GM18507 (cell line): ENCODE measurements around the gene SUPT7L.
"Not testable (repeated sequence)": the region's sequence is repeated elsewhere in the genome, so short reads cannot be mapped to it uniquely, and the experiment has no call there.

Source experiments
- DNase-seq: peaks from one replicate; pipeline ENCODE4 v3.0.0; 2011; ENCODE audit warnings: low read depth; ENCODE audit not compliant: insufficient read length; ENCODE audit errors: extremely low spot score
- FAIRE-seq: peaks from 2 replicates; lab custom pipeline; 2011; peaks lifted over from hg19 to GRCh38; lab: Jason Lieb, UNC

SUPT7L gene

DNA sequence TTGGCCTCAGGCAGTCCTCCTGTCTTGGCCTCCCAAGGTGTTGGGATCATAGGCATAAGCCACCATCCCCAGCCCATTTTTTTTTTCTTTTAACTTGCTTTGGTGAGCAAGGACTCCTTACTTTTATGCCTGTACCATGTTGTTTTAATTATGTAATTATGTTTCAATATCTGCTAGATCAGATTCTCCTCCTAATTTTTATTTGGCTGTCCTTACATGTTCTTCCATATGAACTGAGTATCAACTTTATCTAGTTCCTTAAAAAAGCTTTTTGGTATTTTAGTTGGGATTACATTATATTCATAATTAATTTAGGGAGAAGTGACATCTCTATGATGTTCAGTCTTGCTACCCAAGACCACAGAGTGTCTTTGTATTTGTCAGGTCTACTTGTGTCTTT is 18.2 kb downstream of the SUPT7L start:
- DNase-seq (no peak), FAIRE-seq (no peak)

DNA sequence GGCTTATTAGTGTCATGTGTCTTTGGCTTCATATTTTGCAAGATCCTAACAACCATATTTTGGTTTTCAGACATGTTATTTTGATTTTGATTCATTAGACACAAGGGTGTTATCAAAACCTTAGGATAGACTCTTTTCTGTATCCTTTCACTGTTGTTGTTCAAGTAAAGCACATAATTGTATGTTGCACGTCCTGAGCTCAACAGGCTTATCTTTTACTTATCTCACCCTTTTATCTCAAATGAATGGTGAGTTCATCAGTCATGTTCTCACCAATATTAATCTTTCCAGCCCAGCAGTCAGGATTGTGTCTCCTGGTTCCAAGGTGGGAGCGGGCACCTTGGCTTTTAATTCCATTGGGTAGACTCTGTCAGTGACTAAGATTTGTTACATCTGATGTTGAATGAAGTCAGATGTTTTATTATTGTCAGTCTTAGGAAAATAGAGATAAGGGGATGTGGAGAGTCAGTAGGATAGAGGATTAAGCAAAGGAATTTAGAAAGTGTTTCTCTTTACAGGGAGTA is 22.6 kb downstream of the SUPT7L start:
- FAIRE-seq (no peak), DNase-seq (no peak)

DNA sequence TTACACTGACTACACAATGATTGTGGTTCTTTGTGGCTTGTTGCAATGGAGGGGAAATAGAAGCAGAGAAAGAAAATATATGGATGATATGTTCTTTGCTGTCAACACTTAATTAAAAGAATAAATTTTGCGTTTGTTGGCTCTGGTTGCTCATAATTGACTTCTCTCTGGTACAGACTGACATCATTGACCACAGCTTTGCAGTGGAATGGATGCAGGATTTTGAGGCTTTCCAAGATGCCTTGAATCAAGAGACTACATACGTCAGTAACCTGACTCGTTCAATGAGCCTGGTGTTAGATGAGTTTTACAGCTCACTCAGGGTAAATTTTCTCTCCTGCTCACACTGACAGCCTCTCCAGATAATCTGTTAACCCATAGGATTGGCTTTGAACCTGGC is 24.7 kb downstream of the SUPT7L start:
- no peak for DNase-seq
- FAIRE-seq, result no peak

DNA sequence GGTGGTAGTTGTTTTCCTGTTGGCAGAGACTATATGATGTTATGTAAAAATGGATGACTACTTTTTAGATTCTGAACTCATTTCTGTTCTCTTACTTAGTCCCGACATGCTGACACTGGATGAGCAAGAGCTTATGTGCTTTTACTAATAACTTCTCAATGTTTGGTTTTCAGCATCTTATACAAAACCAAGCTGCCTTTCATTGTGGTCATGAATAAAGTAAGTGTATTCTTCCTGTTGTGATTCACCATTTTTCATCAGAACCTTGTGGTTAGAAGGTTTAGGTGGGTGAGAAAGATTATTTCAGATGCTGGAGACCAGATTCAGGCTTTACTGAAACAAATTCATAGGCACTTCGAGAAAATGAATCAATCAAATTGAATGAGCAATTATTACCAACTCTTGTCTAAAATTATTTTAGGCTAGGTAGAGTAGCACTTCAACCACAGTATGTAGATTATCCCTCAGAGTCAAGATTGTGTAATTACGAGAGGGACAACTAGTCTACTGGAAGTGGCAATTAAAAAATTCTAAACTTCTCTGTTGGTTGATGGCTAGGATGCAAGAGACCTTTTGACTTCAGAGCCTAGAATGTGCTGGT is 25.3 kb downstream of the SUPT7L start:
- FAIRE-seq (no peak), DNase-seq (no peak)

DNA sequence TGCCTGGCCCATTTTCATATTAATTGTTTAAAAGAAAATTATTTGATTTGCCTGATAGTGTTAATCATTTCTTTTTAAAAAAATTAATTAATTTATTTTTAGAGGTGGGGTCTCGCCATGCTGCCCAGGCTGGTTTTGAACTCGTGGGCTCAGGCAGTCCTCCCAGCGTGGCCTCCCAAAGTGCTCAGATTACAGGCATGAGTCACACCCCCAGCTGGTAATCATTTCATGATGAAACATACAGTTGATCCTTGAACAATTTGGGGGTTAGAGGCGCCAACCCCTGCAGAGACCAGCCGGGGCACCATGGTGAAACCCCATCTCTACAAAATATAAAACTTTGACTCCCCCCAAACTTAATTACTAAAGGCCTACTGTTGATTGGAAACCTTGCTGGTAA is 26.6 kb downstream of the SUPT7L start:
- FAIRE-seq (no peak), DNase-seq (no peak)

DNA sequence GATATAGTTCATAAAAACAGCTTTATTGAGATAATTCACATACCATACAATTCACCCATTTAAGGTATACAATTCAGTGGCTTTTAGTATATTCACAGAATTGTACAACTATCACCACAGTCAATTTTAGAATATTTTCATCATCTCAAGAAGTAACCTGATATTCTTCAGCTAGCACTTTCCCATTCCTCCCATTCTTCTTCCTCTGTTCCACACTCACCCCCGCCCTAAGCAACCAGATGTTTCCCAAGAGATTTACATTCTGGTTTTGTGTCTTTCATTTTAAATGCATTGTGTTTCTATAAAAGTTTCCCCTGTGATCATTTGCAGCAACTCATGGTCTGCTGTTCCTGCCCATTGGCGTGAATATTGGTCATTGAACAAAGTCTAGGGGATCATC is 29.1 kb downstream of the SUPT7L start:
- no peak for FAIRE-seq
- DNase-seq, result no peak

DNA sequence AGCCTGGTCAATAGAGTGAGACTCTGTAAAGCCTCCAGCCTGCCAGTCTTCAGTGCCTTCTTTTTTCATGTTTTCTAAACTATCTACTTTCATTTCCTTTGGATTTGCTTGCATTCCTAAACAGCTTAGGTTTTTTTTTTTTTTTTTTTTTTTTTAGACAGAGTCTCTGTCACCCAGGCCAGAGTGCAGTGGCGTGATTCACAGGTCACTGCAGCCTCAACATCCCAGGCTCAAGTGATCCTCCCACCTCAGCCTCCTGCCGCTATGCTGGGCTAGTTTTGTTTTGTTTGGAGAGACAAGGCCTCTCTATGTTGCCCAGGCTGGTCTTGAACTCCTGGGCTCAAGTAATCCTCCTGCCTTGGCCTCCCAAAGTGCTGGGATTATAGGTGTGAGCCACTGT is 33.2 kb downstream of the SUPT7L start:
- not testable (repeated sequence) for FAIRE-seq, DNase-seq

DNA sequence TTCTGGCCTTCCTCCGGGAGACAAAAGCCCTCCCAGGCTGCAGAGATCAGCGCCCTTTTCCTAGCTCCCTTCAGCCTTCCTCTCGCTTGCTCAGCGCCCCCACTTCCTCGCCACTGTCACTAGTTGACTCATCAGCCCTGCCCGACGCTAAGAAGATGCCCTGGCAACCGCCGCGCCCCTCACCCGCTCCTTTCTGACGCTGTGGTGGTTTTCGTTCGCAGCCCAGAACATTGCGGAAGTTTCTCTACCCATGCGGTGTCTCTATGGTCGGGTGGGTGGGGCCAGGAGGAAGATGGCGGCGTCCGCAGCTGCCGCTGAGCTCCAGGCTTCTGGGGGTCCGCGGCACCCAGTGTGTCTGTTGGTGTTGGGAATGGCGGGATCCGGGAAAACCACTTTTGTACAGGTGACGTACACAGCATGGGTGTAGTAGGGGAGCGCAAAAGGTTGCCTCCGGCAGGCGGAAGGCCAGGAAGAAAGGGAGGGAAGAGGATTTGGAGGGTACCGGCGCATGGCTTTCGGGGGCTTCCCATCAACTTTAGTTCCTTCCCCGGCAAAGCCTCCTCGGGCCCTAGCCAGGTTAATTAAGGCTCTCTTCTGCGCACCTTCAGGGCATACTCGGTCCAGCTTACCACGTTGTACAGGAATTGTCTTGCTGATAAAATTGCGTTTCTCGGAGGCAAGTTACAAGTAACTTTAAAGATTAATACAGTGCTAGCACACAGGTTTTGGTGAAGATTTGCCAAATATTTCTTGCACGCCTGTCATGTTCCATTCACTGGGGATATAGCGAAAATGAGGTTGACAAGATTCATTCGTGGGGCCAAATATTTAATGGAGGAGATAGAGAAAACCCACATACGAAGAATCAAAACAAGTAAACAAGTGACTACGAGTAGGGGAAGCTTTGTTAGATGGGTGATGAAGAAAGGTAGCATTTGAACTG is 34.4 kb downstream of the SUPT7L start, which contains the start of the genes CCDC121 and GPN1:
TSS of gene CCDC121 (minus strand) at position 246 of the 943 bp plus-strand sequence. CDS start 1,213 bp downstream, outside the sequence.
TSS of gene GPN1 (plus strand) at position 284 of the 943 bp plus-strand sequence. CDS start at position 293, 9 bp downstream.
- DNase-seq (peak; percentile 84), FAIRE-seq (peak; percentile 91)

DNA sequence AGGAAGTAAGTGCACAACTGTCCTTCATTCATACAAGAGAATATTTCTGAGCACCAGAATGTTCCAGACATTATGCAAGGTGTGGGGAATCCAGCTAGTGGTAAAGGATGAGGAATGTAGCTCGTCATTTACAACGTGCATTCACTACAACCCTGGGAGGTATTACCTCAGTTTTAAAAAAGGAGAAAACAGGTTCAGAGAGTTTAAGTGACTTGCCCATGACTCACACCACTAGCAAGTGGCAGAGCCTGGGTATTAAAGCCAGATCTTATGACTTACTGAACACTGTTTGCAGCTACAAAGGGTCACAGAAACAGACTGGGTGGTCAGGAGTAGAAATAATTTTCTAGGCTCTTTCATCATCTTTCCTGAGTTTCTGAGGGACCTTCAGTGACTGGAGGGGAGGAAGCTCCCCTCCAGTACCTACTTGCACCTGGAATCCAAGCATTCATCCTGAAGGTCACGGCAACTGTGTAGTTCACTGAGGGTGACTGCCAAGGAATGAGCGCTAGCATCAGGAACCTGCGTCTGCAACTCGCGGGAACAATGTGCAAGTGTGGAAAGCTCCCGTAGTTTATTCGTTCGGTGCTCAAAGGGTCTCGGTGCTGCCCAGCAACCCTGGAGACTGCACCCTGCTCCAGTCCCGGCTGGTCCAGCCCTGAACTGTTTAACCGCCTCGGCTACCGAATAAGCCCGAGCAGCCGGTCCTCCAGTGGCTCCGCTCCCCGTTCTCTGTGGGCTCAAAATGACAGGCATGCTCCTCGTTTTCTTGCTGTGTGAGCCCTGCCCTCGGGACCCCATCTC is 35.2 kb downstream of the SUPT7L start:
- FAIRE-seq (no peak), DNase-seq (no peak)

DNA sequence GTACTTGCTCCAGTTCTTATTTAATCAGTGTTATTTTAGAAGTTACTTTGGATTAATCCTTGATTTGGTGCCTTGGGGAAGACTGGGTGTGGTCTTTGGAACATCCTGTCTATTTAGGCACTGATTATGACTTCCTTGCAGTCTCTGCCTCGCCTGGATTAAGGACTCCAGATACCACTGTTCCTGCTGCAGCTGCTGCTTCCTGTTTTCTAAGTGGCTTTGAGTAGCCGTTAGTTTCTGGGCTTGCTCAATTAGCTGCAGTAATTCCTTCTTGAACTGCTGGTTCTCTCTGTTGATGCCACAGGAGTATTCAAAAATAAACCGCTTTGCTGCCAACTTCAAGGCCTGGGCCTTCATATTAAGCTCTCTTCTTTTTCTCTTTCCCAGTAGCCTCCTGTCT is 36.5 kb downstream of the SUPT7L start:
- not testable (repeated sequence) for DNase-seq
- FAIRE-seq, result peak; percentile 49

DNA sequence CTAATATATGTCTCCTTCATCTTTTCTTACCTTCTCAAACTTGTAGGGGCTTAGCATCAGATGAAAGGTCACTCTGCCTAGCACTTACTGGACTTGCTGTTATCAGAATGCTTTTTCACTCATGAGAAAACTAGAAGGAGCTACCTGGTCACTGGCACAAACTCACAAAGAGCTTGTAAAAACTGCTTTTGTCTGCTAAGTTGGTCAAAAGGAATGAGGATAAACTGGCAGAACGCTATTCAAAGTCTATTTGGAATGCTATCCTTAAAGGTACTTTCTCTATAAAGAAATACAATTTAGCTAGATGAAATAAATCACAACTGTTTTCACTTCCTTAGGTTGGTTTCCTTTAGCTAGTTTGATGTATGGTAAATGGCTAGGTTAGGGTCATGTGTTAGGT is 37.1 kb downstream of the SUPT7L start:
- not testable (repeated sequence) for DNase-seq

DNA sequence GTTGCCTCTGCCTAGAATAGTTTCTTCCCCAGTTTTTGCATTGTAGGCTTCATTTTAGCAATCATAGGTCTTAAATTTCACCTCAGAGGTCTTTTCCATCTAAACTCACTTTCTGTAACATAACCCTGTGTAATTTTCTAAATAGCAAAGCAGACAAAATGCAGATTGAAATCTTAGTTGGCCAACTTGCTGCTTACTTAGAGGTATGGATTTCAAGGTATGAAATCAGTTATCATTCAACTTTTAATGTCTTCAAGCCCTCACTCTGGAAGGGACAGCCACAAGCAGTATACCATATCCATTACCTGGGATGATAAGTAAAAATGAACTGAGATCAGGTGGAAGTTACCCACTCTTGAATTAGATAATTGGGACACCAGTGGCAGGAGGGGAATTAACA is 38.5 kb downstream of the SUPT7L start:
- DNase-seq (no peak), FAIRE-seq (no peak)

More for the DNA sequence above, 37.1 kb downstream of the SUPT7L start:
- FAIRE-seq, result not testable (repeated sequence)

DNA sequence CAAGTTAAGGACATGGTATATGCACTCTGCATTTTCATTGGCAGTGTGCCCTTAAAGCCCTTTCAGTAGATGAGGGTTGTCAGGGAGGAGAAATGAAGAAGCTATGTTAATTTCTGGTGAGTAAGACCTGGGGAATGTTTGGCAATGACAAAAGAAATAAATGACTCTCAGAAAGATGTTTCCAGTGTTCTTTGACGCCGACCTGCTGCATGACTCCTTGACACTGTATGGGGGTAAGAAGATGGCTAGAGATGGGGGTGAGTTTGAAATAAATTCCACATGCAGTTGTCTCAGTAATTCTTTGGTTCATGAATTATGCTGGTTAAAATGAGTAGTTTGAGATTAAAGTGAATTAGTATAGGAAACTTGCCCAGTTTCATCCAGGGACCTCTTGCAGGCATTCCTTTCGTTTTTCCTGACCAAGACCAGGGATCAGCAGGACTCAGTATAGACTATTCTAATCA is 40.5 kb downstream of the SUPT7L start:
- FAIRE-seq, result no peak
- DNase-seq, result no peak

DNA sequence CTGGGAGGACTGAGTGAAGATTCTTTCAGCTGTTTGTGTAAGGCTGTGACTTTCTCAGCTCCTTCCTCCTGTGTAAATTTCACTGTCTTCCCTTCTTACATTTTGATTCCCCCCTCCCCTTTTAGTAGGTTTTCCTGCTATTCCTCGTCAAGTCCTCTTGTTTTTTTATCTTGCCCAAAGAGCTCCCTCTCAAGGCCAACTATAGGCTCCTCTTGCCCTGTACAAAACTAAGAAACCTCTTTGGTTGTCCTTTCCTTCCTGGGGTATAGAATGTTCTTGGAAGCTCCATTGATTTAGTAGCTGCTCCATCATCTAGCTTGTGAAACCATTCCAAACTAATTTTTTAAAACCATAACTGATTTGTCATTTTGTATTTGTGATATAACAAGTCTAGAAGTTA is 41.9 kb downstream of the SUPT7L start:
- FAIRE-seq (no peak), DNase-seq (no peak)

DNA sequence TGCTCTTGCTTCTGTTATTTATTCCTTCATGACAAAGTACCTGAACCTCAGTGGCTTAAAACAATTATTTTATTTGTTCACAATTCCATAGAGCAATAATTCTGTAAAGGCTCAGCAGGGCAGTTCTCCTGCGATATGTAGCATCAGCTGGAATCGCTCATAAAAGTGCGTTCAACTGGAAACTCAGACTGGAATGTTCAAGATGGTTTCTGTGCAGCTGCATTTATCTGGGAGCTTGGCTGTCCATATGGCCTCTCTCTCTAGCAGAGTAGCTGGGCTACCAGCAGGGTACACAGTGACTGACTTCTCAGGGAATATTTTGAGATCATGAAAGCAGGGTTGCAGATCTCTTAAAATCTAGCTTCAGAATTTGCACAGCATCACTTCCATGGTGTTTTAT is 48.1 kb downstream of the SUPT7L start:
- FAIRE-seq, result no peak

DNA sequence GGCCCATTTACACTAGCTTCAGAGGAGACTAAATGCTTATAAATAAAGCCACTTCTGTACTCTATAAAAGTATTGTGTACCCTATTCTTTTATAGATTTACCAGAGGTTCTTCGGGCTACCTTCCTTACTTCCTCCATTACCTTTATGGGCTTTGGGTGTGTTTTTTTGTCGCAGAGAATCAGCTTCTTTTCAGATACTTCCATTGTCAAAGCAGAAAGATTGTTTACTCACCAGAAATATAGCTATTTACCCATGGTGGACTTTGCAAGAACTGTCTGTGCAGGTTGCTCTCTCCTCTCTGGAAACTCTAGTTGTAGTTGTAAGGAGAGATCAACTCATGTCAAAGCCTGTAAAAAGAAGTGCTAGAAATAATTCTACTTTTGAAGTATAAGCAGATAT is 49.4 kb downstream of the SUPT7L start:
- no peak for DNase-seq
- FAIRE-seq, result no peak

More for the DNA sequence above, 48.1 kb downstream of the SUPT7L start:
- no peak for DNase-seq

DNA sequence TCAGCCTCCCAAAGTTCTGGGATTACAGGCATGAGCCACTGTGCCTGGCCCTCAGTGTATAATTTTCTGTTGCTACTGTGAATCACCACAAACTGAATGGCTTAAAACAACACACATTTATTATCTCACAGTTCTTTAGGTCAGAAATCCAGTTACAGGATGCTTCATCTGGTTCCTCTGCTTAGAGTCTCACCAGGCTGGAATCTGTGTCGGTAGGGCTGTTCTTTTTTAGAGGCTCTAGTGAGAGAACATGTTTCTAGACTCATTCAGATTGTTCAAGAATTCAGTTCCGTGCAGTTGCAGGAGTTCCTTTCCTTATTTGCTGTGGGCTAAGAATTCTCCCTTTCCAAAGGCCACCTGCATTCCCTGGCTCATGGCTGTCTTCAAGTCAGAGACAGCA is 56.8 kb downstream of the SUPT7L start:
- DNase-seq (no peak), FAIRE-seq (no peak)
